Heart left ventricle (tissue), 13 donors: ENCODE results near the gene ANKRD11.

Experiments used
- CTCF ChIP-seq, 12 donors: fragments of 200-600 bp; sonication (generic) in 4 of 12; IDR thresholded peaks; one replicate each; pipeline versions ENCODE4 v1.5.0 to v1.8.0; 2018 to 2022; ENCODE audit warnings: antibody characterized with exemption in 12 of 12, mild to moderate bottlenecking in 5 of 12
- POLR2A ChIP-seq, 2 donors: fragments of 450-650 bp; IDR thresholded peaks; one replicate each; pipeline ENCODE4 v1.6.1; 2017; ENCODE audit warnings: antibody characterized with exemption in 2 of 2, mild to moderate bottlenecking in 2 of 2, moderate library complexity in 2 of 2
- donor health status: ischemic (EF 13 %, LVEDD 7.1; RV severe dilation, severe dysfunction).
- donor health status: DM: no; HTN: yes; CAD: no.
- donor health status: DM: no; HTN: no; CAD: no.
- donor health status: ischemic (EF 25% LVEDD 6.9; RV normal size, moderate dysfunction).
- donor health status: ischemic (EF 25% LVEDD 5.7; RV mildly dilated, moderate dysfunction).
- donor health status: ischemic (EF 35%, LVEDD 5.7; RV mildly dilated, moderate dysfunction).
- donor health status: nonischemic (EF 11% LVEDD 7.7; RV severe dilation, severe dysfunction).
- donor health status: DM: yes; HTN: yes; CAD: no.
- donor health status: PGD.
- donor health status: ischemic (EF 29% LVEDD 5.4; RV normal size, mild dysfunction).
- donor health status: nonischemic (EF 23%, LVEDD 6.1; RV moderate dilation, normal function).

GRCh38 chr16:89221604-89222003, 268.8 kb downstream of the ANKRD11 start:
- no peak for TF ChIP-seq CTCF (IDR thresholded peaks at IDR 0.05)
- TF ChIP-seq POLR2A (IDR thresholded peaks at IDR 0.05): no peak
